NCI-H2081 (cell line): ENCODE measurements around the gene PRRT4.

Source experiments
- DNase-seq, 2 experiments: peaks; one replicate each; lab custom pipeline; 2025; lab: John Stamatoyannopoulos, UW

PRRT4 gene

DNA sequence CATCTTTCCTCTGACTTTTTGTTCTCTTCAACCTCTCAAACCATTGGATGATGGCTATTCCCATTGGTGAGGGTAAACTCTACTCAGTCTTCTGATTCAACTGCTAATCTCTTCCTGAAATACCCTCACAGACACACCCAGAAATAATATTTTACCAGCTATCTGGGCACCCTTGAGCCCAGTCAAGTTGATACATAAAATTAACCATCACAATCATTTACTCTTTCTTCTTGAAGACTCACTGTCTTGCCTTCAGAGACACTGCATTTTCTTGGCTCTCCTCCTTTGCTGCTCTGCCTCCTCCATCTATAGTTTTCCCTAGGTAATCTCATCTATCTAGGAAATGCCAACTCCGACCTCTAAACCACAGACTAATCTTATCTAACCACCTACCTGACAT, 12.6 kb upstream of the PRRT4 start:
- no peak for DNase-seq

DNA sequence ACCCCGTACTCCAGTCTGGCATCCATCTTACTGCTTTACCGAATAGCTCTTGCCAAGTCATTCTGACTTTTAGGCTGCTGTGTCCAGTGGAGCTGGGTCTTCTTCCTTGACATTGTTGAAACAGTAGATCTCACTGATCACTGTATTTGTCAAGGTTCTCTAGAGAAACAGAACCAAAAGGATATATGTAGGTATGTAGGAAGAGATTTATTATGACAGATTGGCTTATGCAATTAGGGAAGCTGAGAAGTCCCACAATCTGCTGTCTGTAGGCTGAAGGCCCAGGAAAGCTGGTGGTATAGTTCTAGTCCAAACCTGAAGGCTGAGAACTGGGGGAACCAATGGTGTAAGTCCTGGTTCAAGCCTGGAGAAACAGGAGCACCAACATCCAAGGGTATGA, 12.1 kb upstream of the PRRT4 start:
- no peak for DNase-seq

DNA sequence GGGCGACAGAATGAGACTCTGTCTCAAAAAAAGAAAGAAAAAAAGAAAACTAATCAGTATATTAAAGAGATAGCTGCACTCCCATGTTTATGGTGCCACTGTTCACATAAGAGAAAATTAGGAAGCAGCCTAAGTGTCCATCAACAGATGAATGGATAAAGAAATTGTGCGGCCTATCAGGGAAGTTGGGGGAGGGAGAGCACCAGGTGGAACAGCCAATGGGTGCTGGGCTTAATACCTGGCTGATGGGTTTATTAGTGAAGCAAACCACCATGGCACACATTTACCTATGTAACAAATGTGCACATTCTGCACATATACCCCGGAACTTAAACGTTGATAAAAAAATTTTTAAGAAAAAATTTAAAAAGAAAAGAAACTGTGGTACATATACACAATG, 9.0 kb upstream of the PRRT4 start:
- no peak for DNase-seq

DNA sequence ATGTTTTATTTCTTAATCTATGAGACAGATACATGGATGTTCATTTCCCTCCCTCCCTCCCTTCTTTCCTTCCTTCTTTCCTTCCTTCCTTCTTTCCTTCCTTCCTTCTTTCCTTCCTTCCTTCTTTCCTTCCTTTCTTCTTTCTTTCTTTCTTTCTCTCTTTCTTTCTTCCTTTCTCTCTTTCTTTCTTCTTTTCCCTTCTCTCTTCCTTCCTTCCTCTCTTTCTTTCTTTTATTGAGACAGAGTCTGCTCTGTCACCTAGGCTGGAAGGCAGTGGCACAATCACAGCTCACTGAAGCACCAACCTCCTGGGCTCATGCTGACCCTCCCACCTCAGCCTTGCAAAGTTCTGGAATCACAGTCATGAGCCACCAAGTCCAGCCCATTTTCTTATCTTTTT, 5.5 kb upstream of the PRRT4 start:
- no peak for DNase-seq

DNA sequence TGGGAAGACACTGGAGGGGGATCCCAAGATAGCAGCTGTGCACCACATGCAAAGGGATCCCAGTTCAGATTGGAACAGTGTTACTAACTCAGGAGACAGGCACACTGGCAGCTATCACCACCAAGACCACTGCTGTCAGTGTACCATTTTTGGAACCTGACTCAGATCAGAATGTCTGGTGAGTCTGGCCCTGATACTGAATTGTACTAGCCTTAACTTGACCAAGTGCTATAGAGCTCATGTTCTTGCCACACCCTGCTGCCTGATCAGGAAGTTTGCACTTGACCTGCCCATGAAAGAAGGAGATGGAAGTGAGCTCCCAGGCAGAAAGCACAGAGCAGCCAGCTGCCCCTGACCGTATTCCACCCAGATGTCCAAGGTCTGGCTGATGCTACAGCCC, 4.8 kb upstream of the PRRT4 start:
- no peak for DNase-seq

DNA sequence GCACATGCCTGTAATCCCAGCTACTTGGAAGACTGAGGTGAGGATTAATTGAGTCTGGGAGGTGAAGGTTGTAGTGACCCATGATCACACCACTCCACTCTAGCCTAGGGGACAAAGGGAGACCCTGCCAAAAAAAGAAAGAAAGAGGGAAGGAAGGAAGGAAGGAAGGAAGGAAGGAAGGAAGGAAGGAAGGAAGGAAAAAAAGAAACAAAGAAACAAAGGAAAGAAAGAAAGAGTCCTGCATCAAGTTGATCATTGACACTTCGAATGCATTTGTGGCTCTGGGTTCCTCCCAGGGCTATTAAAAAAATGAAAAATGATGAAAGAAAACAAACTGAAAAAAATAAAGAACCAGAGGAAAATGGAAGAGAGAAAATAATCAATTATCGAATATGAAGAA, 3.9 kb upstream of the PRRT4 start:
- no peak for DNase-seq

DNA sequence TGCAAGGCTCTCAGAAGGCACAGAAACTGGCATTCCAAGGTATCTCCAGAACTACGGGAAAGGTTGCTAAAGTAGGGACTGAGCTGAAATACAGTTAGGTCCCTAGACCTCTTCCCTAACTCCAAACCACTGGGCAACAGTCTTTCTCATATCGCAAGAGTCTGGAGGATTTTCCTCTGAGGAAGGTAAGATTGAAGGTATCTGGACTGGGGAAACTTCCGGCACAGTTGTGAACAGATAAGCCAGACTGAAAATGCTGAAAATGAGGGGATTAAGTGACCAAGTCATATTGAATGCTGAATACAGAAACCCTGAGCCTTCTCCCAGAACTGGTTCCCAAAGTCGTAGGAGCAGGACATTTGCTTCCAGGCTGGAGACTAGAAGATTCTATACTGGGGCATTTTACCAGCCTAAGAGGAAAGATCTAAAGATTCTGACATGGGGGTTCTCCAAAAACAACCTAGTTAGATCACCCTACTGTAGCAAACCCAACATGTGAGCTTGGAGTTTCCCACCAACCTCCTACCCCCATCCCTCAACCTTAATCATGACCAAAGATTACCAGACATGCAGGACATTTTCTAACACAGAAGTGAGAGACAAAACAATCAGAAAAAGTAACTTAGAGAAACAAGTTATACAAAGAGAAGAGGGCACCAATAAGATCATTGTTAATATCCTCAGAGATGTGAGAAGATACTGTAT, 2.8 kb upstream of the PRRT4 start:
- no peak for DNase-seq

DNA sequence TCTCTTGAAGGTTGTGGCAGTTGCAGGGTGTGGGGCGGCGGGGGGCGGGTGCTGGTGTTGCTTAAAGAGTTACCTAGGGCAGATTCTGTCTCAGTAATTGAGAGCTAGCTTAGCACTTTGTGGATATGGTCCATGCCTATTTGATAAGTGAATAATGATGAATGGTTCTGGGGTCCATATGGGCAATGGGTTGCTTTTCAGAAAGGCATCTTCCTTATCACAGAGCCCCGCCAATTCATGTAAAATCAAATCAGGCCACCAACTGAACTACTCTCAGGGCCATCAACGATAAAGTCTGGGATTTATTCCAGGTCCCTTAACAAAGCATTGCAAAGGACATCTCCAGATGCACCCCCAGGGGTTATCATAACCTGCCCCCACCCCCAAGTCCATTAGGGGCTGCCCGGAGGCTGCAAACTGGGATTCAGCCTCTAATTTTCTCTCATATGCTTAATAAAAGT, 1.8 kb upstream of the PRRT4 start:
- no peak for DNase-seq

DNA sequence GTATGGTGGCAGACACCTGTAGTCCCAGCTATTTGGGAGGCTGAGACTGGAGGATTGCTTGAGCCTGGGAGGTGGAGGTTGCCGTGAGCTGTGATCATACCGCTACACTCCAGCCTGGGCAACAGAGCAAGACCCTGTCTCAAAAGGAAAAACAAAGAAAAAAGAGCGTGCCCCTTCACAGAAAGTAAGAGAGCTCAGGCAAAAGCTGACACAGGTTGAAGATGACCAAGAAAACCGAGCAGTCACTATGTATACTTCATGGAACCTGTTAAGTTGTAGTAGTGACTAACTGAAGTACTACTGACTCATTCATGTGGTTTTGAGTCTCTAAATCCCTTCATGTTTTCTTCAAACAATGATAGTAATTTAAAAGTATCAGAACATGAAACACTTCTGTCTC, 1.2 kb upstream of the PRRT4 start:
- DNase-seq, result no peak

DNA sequence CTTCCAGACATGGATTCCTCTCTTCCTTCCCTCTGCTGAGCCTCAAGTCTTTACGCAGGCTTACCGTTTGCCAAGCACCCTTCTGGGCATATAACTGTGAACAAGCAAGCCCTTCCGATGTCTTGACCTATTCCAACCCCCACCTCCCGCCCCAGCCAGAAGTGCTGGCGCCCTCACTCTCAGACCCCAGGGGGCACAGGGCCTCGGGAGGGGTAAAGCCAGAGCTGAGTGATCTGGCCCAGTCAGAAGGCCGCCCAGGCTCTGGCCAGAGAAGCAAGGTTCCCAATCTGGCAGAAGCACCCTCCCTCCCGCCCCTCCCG, 1.2 kb downstream of the PRRT4 start:
- no peak for DNase-seq

DNA sequence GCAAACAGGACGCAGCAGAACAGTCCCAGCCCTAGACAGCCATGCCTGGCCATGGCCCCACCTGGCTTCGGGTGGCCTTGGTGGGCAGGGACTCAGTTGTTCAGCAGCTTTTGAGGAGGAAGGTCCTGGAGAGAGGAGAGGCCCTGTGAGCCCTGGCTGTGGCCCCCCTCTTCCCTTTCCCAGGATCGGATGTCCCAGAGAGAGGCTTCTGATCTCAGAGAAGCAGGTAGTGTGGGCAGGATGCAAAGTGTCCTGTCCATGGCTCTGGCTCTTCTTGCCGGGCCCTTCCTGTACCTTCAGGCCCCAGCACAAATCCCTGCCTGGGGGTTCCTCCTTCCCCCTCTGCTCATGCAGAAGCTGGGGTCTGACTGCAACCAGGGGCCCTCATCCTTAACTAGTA, 1.6 kb downstream of the PRRT4 start:
- DNase-seq, result no peak

DNA sequence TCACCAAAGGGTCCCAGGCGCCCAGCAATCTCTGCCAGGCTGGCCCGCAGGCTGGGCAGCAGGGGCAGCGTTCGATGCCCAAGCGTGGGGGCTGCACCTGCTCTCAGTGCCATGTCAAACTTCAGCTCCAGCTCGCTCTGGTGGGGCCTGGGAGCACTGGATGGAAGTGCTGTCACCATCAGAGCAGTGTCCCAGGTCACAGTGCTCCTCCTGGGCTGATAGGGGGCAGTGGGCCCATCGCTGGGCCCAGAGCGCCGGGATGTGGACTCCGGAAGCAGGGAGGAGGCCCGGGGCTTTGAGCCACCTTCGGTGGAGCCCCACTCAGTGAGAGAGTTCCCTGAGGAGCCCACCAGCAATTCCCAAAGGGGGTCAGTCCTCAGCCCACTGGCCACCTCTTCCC, 2.2 kb downstream of the PRRT4 start:
- no peak for DNase-seq

DNA sequence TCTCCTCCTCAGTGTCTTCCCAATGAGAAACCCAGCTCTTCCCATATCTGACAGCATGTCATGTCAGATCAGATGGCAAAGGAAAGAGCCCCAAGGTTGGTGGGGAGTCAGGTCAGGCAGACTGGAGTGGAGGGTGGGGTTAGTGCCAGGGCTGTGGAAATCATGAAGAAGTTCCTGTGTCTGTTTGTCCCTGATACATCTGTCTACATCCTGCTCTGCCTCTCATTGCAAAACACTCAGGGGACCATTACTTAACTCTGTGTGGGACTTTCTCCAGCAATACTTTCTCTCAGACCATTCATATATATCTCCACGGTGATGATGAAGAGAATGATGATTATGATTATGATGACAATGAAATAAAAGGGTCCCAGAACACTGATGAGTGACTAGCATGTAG, 3.3 kb downstream of the PRRT4 start:
- DNase-seq, result no peak

DNA sequence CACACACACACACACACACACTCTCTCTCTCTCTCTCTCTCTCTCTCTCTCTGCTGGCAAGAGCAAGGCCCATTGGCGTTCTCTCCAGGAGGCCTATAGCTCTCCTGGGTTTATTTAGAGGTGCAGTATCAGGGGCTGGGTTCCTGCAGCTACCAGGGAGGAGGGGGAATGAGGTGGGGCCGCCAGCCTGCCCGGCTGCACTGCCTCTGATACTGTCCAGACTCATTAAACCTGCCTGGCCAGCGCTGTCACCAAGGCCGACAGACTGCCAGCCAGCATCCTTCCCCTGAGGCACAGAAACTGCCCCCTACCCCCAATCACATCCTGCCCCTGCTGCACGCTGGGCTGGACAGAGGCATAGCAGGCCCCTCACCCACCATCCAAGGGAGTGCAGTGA, 4.3 kb downstream of the PRRT4 start:
- no peak for DNase-seq

DNA sequence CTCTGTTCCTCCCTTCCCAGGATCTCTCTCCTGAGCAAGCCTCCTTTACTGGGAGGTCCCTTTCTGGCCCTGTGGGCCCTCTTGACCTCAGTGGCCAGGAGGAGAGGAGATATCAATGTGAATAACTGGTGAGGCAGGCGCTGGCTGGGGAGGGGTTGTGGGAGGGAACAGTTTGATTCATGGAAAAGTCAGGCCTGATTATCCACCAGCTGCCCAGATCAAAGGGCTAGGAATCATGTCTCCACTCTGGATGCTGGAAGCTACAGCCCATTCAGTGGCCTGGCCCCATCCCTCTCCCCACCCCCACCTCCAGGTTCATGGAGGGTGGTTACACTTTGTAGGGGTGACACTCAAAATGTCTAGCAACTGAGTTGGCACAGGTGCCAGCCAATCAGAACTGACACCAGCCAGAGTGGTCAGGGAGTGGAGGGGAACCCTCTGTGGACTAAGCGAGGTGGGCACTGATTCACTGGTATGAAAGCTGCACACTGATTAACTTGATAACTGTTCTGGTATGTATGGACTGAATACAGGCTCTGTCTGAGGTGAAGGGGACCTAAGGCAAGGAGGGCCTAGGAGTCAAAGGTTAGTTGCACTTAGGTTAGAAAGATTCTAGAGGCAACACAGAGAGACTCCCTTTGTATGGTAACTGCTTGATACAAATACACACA, 4.8 kb downstream of the PRRT4 start:
- no peak for DNase-seq

DNA sequence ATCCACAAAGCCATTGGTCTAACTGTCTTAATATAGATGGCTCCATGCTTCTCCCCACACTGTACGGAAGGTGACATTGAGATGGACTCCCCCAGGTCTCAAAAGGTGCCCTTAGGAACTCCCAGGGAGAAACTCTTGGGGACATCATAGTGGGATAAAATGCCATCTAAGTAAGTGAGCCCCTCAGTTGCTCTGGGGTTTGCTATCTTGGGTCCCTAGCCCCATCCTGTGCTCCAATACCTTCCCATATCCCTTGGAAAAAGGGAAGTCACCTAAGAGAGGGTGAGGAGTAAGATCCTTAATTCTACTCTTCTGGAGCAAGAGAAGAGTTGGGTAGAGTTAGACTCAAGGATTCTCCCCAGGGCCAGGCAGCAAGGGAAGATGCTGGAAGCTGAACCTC, 7.9 kb downstream of the PRRT4 start:
- no peak for DNase-seq

DNA sequence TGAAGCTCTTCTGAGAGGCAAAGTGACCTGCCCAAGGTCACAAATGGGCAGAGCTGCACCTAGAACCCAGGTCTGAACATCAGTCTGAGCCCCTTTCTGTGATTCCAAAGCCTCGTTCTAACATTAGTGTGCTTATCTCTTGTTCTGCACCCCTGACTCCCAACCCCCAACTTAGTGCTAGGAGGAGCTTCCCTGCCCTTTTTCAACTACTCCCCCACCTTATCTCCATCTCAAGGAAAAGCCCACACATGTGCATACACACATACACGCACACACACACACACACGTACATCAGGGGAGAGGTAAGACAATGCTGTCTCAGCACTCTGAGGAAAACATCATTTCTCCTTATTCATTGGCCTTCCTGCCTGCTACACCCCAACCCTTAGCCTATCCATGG, 8.3 kb downstream of the PRRT4 start:
- no peak for DNase-seq

DNA sequence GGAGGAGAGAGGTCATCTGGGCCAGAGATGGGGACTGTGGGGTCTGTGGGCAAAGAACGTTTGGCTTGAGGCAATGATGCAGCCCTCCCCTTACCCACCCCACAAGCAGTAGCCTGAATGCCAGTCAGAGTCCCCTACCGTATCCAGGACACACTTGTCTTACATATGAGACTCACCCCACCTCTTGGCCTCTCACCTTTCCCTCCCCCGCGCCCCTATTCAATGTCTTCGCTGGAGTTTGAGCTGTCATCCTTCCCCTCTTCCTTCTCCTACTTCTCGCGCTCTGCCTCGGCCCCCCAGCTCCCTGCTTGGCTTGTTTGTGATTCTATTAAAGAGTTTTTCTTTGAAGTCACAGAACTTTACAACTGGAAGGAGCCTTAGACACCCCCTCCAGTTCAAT, 8.9 kb downstream of the PRRT4 start:
- no peak for DNase-seq

DNA sequence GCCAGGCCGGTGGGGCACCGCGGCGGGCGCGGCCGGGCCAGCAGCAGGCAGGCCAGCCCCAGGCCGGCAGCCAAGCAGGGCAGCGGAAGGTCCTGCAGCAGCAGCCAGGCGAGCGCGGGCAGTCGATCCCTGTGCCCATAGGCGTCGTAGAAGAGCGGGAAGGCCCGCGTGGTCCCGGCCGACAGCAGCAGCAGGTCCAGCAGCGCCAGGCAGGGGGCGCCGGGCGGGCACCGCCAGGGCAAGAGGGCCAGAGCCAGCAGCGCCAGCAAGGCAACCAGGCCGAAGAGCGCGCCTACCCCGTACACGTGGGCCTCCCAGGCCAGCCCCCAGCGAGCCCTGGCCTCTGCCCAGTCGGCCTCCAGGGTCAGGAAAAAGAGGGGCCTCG, 9.3 kb downstream of the PRRT4 start:
- no peak for DNase-seq

DNA sequence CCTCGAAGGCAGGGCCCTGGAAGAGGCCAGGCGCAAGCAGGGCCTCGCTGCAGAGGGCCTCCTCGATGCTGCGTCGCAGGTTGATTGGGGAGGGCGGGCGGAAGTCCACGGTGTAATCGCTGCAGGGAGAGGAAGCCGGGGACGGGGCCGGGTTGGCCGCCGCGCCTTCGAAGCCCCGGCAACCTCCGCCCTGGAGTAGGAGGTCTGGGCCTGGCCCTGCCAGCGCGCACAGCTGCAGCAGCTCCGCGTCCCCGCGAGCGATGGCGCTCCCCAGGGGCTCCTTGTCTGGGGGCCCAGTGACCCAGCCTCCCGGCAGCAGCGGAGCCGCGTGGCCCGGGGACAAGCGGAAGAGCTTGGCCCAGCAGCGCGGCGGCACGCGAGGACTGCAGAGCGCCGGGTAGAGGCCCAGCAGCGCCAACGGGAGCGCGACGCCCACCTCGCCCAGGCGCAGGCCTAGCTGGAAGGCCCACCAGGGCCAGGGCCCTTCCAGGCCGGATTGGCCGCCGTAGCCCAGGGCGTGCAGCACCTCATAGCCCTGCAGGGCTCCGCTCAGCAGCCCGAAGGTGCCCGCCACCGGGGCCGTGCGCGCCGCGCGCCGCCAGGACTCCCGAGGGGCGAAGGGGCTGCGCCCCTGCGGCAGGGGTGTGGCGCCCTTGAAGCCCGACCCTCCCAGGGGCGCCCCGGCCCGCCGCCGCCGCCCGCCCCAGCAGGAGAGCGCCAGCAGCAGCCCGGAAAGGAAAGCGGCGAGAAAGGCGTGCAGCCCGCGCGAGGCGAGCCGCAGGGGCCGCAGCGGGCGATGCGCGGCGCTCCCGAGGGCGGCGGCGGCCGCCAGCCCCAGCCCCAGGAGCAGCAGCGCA, 10.0 kb downstream of the PRRT4 start:
- no peak for DNase-seq

DNA sequence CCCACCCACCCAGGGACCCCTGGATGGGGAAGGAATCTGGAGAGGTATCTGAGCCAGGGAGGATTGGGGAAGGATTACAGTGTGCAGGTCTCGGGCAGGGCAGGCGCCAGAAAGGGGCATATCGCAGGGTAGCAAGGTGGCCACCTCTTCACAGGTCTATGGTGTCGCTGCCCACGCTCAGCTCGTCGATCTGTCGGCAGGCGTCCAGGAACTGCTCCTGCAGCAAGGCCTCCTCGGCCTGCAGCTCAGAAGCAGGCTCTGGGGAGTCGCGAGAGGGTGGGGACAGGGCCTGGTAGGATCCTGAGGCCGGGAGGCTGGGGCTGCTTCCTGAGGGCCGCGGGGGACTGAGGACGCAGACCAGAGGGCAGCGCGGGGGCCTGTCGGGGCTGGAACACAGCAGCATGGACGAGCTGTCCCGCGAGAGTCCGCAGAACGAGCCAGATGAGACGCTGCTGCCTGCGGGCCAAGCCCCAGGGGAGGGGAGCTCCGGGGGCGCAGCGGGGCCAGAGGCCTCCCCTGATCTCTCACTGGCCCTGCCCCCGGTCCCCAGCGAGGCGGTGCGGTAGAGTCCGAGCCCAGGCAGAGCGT, 10.7 kb downstream of the PRRT4 start:
- no peak for DNase-seq

DNA sequence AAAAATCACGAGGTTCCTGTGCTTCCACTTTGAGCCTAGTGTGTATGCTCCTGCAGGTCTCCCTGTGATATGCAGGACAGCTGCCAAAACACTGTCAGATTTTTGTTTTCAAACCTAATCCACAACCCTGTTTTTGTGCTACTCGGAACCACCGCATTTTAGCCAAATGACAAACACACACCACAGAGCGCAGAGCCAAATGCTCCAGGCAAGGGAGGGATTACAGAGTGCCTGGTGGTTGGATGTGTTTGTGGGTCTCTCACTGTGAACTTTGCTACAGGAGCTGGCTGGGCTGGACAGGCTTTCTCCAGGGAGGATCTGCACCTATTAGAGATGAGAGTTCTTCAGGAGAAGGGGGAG, 12.0 kb downstream of the PRRT4 start:
- no peak for DNase-seq

DNA sequence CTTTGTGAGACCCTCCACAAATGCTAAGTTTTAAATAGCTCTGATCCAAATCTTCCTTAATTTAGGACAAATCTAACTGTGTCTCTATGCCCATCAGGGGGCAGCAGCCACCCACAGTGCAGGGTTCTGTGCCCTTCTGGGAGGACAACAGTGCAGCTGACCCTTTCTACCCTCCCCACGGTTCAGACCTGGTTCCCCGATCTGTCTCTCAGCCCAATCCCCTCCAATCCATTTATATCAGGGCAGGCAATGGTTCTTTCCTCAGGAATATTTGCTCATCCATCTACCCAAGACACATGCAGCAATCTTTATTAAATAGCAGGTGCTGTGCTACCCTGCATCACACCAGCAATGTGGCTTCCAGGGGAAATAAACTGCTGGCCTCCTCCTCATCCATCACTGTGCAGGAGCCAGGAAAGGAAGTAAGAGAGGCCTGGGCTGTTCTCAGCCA, 13.8 kb downstream of the PRRT4 start:
- peak; percentile 33 to 39 for DNase-seq
